SHP77 treated with DMSO at 0.1 percent for 48 hours (cell line): Measurements from ENCODE around the gene RIPOR2.
"Not testable (repeated sequence)": the region's sequence is repeated elsewhere in the genome, so short reads cannot be mapped to it uniquely, and the experiment has no call there.

Source experiments
- DNase-seq: peaks from one replicate; lab custom pipeline; 2025; lab: John Stamatoyannopoulos, UW

RIPOR2 gene

DNA sequence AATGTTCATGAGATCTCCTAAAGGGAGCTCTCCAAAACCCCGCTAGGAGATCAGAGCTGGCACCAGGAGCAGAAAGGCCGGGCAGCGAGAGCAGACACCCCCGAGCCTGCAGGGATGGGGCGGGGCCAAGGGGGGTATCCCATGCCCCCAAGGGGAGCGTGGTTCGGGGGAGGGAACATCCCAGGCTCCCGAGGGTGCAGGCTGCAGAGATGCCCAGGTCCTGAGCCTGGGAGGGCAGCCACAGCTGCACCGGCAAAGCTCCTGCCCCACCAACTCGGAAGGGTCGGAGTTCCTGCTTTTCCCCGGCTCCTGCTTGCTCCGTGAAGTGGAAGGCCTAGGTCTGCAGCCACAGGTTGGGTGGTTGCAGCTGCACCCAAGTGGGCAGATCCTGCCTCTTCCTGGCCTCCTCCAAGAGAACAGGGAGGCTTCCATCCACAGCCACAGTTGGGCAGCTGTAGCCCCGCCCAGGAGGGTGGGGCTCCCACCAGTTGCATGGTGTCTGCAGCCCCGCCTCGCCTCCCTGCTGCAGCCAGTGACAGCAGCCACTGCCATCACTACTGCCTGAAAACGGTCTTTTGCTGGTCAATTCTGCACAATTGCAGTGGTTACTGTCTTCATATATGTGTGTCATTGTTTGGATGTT lies 174.4 kb downstream of the RIPOR2 start:
- DNase-seq: no peak

- DNase-seq: no peak
Observed at GRCh38 chr6:24760210-24760609, 175.6 kb downstream of the RIPOR2 start.

DNA sequence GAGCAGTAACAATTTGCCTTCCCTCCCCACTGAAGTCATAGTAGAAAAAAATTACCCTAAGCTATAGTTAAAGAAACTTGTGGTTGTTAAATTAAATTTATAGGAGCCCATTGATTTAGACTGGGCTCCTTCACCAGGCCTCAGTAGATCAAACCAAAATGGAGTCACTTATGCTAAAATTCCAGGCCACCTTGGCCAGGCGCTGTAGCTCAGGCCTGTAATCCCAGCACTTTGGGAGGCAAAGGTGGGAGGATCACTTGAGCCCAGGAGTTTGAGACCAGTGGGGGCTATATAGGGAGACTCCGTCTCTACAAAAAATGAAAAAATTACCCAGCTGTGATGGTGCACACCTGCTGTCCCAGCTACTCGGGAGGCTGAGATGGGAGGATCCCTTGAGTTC lies 176.0 kb downstream of the RIPOR2 start:
- DNase-seq: no peak

DNA sequence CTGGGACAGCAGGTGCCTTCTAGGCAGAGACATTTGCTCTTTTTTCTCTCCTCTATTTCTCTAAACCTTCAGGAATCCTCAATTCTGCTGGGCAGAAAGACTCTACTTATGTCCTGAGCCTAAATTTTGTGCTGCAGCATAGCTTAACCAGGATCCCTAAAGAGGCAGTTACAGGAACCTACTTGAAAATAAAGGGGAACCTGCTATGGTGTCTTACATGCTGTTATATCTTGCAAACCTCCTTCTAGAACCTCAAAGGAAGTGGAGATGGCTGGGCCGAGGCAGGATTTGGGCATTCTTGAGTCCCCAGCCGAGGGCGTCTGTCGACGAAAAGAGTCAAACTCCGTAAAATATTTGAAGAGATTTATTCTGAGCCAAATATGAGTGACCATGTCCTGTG lies 178.1 kb downstream of the RIPOR2 start:
- no peak for DNase-seq

GRCh38 chr6:24755279-24755678 lies 180.5 kb downstream of the RIPOR2 start:
- no peak for DNase-seq

DNA sequence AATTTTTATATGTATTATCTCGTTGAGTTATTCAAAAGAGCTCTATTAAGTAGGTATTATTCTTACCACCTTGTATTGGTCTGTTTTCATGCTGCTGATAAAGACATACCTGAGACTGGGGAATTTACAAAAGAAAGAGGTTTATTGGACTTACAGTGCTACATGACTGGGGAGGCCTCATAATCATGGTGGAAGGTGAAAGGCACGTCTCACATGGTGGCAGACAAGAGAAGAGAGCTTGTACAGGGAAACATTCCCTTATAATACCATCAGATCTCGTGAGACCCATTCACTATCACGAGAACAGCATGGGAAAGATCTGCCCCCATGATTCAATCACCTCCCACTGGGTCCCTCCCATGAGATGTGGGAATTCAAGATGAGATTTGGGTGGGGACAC lies 181.4 kb downstream of the RIPOR2 start:
- DNase-seq: not testable (repeated sequence)
